Measurements from ENCODE around the gene FGFBP2. TPM values are rescaled to one million over a fixed set of nuclear protein-coding genes. Genes with fewer than 3 reads are reported as not detected.
"Not testable (repeated sequence)": the region's sequence is repeated elsewhere in the genome, so short reads cannot be mapped to it uniquely, and the experiment has no call there.

The FGFBP2 gene
- total RNA-seq, 1 donor from 2014 or later: not detected

GRCh38 chr4:15930314-15930713 lies 32.7 kb downstream of the FGFBP2 start:
- DNase-seq (ENCODE audit: low spot score): no peak

GRCh38 chr4:15929540-15929939 lies 33.4 kb downstream of the FGFBP2 start:
- DNase-seq (ENCODE audit: low spot score): no peak

GRCh38 chr4:15928883-15929282 lies 34.1 kb downstream of the FGFBP2 start:
- DNase-seq (ENCODE audit: low spot score): no peak

- no peak for DNase-seq (ENCODE audit: low spot score)
These were observed 36.5 kb downstream of the FGFBP2 start for GRCh38 chr4:15926486-15926885.

- DNase-seq (ENCODE audit: low spot score): no peak
These were observed 37.1 kb downstream of the FGFBP2 start for GRCh38 chr4:15925830-15926229.

- no peak for DNase-seq (ENCODE audit: low spot score)
These were observed 41.4 kb downstream of the FGFBP2 start for GRCh38 chr4:15921592-15921932.

- peak; percentile 65 for DNase-seq (ENCODE audit: low spot score)
These were observed 42.0 kb downstream of the FGFBP2 start for GRCh38 chr4:15920723-15921591.

- DNase-seq (ENCODE audit: low spot score): no peak
These were observed 44.4 kb downstream of the FGFBP2 start for GRCh38 chr4:15918484-15919129.

GRCh38 chr4:15917297-15917696 lies 45.7 kb downstream of the FGFBP2 start:
- no peak for DNase-seq (ENCODE audit: low spot score)

- not testable (repeated sequence) for DNase-seq (ENCODE audit: low spot score)
These were observed 46.6 kb downstream of the FGFBP2 start for GRCh38 chr4:15916358-15916757.

GRCh38 chr4:15914736-15915135 lies 48.2 kb downstream of the FGFBP2 start:
- DNase-seq (ENCODE audit: low spot score): no peak

- no peak for DNase-seq (ENCODE audit: low spot score)
These were observed 48.7 kb downstream of the FGFBP2 start for GRCh38 chr4:15914291-15914690.

GRCh38 chr4:15913631-15913970 lies 49.4 kb downstream of the FGFBP2 start:
- no peak for DNase-seq (ENCODE audit: low spot score)

GRCh38 chr4:15912961-15913630 lies 49.9 kb downstream of the FGFBP2 start:
- no peak for DNase-seq (ENCODE audit: low spot score)

GRCh38 chr4:15912236-15912635 lies 50.7 kb downstream of the FGFBP2 start:
- no peak for DNase-seq (ENCODE audit: low spot score)

Other genes starting within 250 kb of the FGFBP2 start
- gene CD38, start 184.8 kb downstream of the FGFBP2 start, total RNA-seq: 2.6 TPM
- not detected for gene FGFBP1, start 24.4 kb downstream of the FGFBP2 start, total RNA-seq
- gene PROM1, start 120.8 kb upstream of the FGFBP2 start, total RNA-seq: 37.0 TPM